Ishikawa (cell line): ENCODE data around the gene LTC4S.

Experiments
- CEBPB ChIP-seq: IDR thresholded peaks from 2 replicates; pipeline ENCODE4 v1.6.1; 2012
- CREB1 ChIP-seq: IDR thresholded peaks from 2 replicates; pipeline ENCODE4 v1.6.1; 2012; ENCODE audit warnings: low read depth
- EGR1 ChIP-seq: IDR thresholded peaks from 2 replicates; pipeline ENCODE4 v1.6.1; 2012
- EP300 ChIP-seq: IDR thresholded peaks from 2 replicates; pipeline ENCODE4 v1.6.1; 2012; ENCODE audit warnings: borderline replicate concordance
- FOXM1 ChIP-seq: IDR thresholded peaks from 2 replicates; pipeline ENCODE4 v1.6.1; 2012; ENCODE audit warnings: low read depth, borderline replicate concordance
- NFIC ChIP-seq: IDR thresholded peaks from 2 replicates; pipeline ENCODE4 v1.6.1; 2012
- RAD21 ChIP-seq: IDR thresholded peaks from 2 replicates; pipeline ENCODE4 v1.6.1; 2012; ENCODE audit warnings: low read depth
- REST ChIP-seq: IDR thresholded peaks from 2 replicates; pipeline ENCODE4 v1.6.1; 2012; ENCODE audit warnings: low read depth, mild to moderate bottlenecking
- TAF1 ChIP-seq: IDR thresholded peaks from 2 replicates; pipeline ENCODE4 v1.6.1; 2012; ENCODE audit warnings: low read depth, mild to moderate bottlenecking
- TCF12 ChIP-seq: IDR thresholded peaks from 2 replicates; pipeline ENCODE4 v1.6.1; 2012; ENCODE audit warnings: low read depth
- TEAD4 ChIP-seq: IDR thresholded peaks from 2 replicates; pipeline ENCODE4 v1.6.1; 2012
- USF1 ChIP-seq: IDR thresholded peaks from 2 replicates; pipeline ENCODE4 v1.6.1; 2012
- YY1 ChIP-seq: IDR thresholded peaks from 2 replicates; pipeline ENCODE4 v1.6.1; 2012; ENCODE audit warnings: low read depth
- ZBTB7A ChIP-seq: IDR thresholded peaks from 2 replicates; pipeline ENCODE4 v1.6.1; 2012; ENCODE audit warnings: low read depth
- TF ChIP-seq, protein P1 (sequence below): IDR thresholded peaks from 2 replicates; pipeline ENCODE4 v1.6.1; 2012

LTC4S gene

GRCh38 chr5:179823937-179824744 is 30.4 kb downstream of the LTC4S start:
- TF ChIP-seq TAF1 (no peak), CEBPB (no peak), YY1 (no peak), EP300 (no peak), RAD21 (no peak), USF1 (no peak), REST (no peak), TCF12 (no peak), NFIC (no peak), ZBTB7A (no peak), EGR1 (no peak), CREB1 (no peak), TEAD4 (no peak), FOXM1 (no peak)
- TF ChIP-seq, protein P1, sequence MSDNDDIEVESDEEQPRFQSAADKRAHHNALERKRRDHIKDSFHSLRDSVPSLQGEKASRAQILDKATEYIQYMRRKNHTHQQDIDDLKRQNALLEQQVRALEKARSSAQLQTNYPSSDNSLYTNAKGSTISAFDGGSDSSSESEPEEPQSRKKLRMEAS, result no peak

DNA sequence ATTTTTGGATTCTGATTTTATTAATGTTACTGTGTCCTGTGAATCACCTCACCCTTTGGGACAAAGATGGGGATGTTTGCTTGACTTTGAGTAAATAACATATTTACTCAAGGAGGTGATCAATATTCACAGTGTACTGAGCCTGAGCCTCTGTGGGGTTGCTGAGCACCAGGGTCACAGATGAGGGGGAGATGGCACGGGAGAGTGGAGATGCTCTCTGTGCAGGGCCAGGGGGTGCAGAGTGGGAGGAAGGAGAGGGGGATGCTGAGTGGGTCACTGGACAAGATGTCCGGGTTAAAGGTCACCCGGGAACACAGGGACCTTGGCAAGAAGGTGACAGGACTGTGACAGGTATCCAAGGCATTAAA is 30.9 kb downstream of the LTC4S start:
- TF ChIP-seq, protein P1, result no peak
- no peak for TF ChIP-seq EGR1
- TF ChIP-seq TAF1, result no peak
- TF ChIP-seq TEAD4, result no peak
- no peak for TF ChIP-seq TCF12
- no peak for TF ChIP-seq REST
- no peak for TF ChIP-seq USF1
- no peak for TF ChIP-seq CREB1
- TF ChIP-seq YY1, result no peak

GRCh38 chr5:179825655-179826182 is 31.9 kb downstream of the LTC4S start:
- TF ChIP-seq TCF12 (no peak), CEBPB (no peak), NFIC (no peak), CREB1 (no peak), YY1 (no peak), TAF1 (no peak), ZBTB7A (no peak), EGR1 (no peak), RAD21 (no peak), USF1 (no peak), REST (no peak)
- TF ChIP-seq, protein P1, result no peak

GRCh38 chr5:179827680-179828079 is 33.9 kb downstream of the LTC4S start:
- TF ChIP-seq NFIC (no peak), CEBPB (no peak), RAD21 (no peak), REST (no peak), CREB1 (no peak), TAF1 (no peak), ZBTB7A (no peak), EP300 (no peak), YY1 (no peak), EGR1 (no peak), USF1 (no peak), FOXM1 (no peak), TCF12 (no peak), TEAD4 (no peak)
- TF ChIP-seq, protein P1, result no peak
